Pancreas (tissue), 10 donors: ENCODE measurements around the gene AZIN2. TPM values are rescaled to one million over a fixed set of nuclear protein-coding genes. Genes with fewer than 3 reads are reported as not detected.
A peak's percentile ranks its signal among the peaks of the same experiment; 100 is the strongest.

Source experiments
- ATAC-seq, 4 donors: fragments of 200-7000 bp; cut with Tn5 transposase; one replicate each; pipeline versions ENCODE4 v1.8.0 to v1.9.1; 2020; ENCODE audit warnings: mild to moderate bottlenecking in 4 of 4, moderate library complexity in 4 of 4
- DNase-seq, 6 donors: peaks; one replicate each; pipeline ENCODE4 v3.0.0-alpha.2; 2020
- FAIRE-seq: peaks from 2 replicates; lab custom pipeline; 2012; peaks lifted over from hg19 to GRCh38; lab: Jason Lieb, UNC
- H3K27ac ChIP-seq, 4 donors: fragments of 200-600 bp; sonication (generic); 1 replicate in 3 of 4; 2 replicates in 1 of 4; pipeline versions ENCODE4 v1.5.0 to v1.8.0; 2020
- H3K27me3 ChIP-seq, 4 donors: fragments of 200-600 bp; one replicate each; pipeline ENCODE4 v1.8.0; 2021
- H3K36me3 ChIP-seq, 3 donors: fragments of 200-600 bp; sonication (generic) in 1 of 3; one replicate each; pipeline versions ENCODE4 v1.5.0 to v1.8.0; 2020 to 2021
- H3K4me1 ChIP-seq, 3 donors: fragments of 200-600 bp; one replicate each; pipeline ENCODE4 v1.8.0; 2021
- H3K4me3 ChIP-seq, 4 donors: fragments of 200-600 bp; sonication (generic) in 2 of 4; one replicate each; pipeline versions ENCODE4 v1.5.0 to v1.8.0; 2020 to 2021
- H3K9me3 ChIP-seq, 4 donors: fragments of 200-600 bp; one replicate each; pipeline ENCODE4 v1.8.0; 2021
- CTCF ChIP-seq, 4 donors: fragments of 200-600 bp; sonication (generic) in 3 of 4; IDR thresholded peaks; one replicate each; pipeline versions ENCODE4 v1.5.0 to v1.8.0; 2021; ENCODE audit warnings: antibody characterized with exemption in 4 of 4
- WGBS, 2 donors: extraction: QIAGEN DNeasy Blood & Tissue Kit; methylation state at CpG; one replicate each; pipeline ENCODE4 v1.1.7; 2013; 5-methylcytosine and 5-hydroxymethylcytosine counted together
- intact Hi-C, 3 donors: fragments of 100-400 bp; cut with DNase I; formaldehyde crosslinking; loops; one replicate each; pipeline versions ENCODE4 v1.11.1 to v1.14.2; 2022
- polyA plus RNA-seq, 2 donors: library from polyadenylated mRNA; stranded (reverse); fragments of 200-250 nt; gene quantifications; one replicate each; pipeline ENCODE4 v1.2.3, GENCODE V29; 2013
- total RNA-seq, 6 donors: library from RNA; stranded (reverse); fragmentation: NEBNext Ultra II Directional in 4 of 6; extraction: Animal tissue kit (Norgen Biotek cat#: 25700) in 4 of 6; gene quantifications; one replicate each; pipeline versions ENCODE4 v1.2.1 to v1.2.4, GENCODE V29; 2021 to 2023
- donor health status: healthy with polysubstance abuse.
- donor health status: DM: no; HTN: no; CAD: no; lungs with moderate emphysema.
- donor health status: DM: no; HTN: no; CAD: no.
- donor health status: control.
- donor health status: control.
- donor health status: Bipolar disorder and iron deficiency.
- donor health status: DM: yes; HTN: yes; CAD: no.
- donor health status: DM: no; HTN: no; CAD: no.
- donor health status: DM: no; HTN: no; CAD: no.
- donor health status: DM: yes; HTN: yes; CAD: no.

The AZIN2 gene
- total and polyA plus RNA-seq, 8 donors, result 1.2 to 5.0 (median 2.4) TPM

- no peak for ATAC-seq
- no peak for FAIRE-seq
- Histone ChIP-seq H3K9me3 (no peaks in the 10 kb centered on the region), H3K4me3 (no peak overlapping the region), H3K27me3 (no peaks in the 10 kb centered on the region), H3K36me3 (no peaks in the 10 kb centered on the region), H3K4me1 (no peaks in the 10 kb centered on the region), H3K27ac (no peak overlapping the region)
- TF ChIP-seq CTCF (IDR thresholded peaks at IDR 0.05), result no peak
- WGBS, 2 donors, result 98 to 100% methylated on average over 2 of the region's 2 CpGs
- intact Hi-C loops, result no loop called here
- DNase-seq, result no peak
Measured at GRCh38 chr1:33153650-33154049, 72.7 kb downstream of the AZIN2 start.

GRCh38 chr1:33155877-33156538, 75.1 kb downstream of the AZIN2 start:
- H3K4me1 ChIP-seq, result no peaks in the 10 kb centered on the region
- H3K27ac ChIP-seq, result no peak overlapping the region
- peak in 1 of 4 donors; percentile 14 for ATAC-seq
- no peak for FAIRE-seq
- intact Hi-C loops, result no loop called here
- DNase-seq, result no peak
- 68 to 74% methylated on average over 4 of the region's 4 CpGs for WGBS, 2 donors
- H3K27me3 ChIP-seq, result no peaks in the 10 kb centered on the region
- H3K4me3 ChIP-seq, result no peak overlapping the region
- no peaks in the 10 kb centered on the region for H3K36me3 ChIP-seq
- no peaks in the 10 kb centered on the region for H3K9me3 ChIP-seq
- no peak for TF ChIP-seq CTCF (IDR thresholded peaks at IDR 0.05)

GRCh38 chr1:33157131-33157530, 76.2 kb downstream of the AZIN2 start:
- Histone ChIP-seq H3K27me3 (no peaks in the 10 kb centered on the region), H3K36me3 (no peaks in the 10 kb centered on the region), H3K27ac (no peak overlapping the region), H3K9me3 (no peaks in the 10 kb centered on the region), H3K4me1 (no peaks in the 10 kb centered on the region), H3K4me3 (no peak overlapping the region)
- DNase-seq, result no peak
- WGBS, 2 donors, result 88 to 91% methylated on average over 4 of the region's 4 CpGs
- no peak for ATAC-seq
- FAIRE-seq, result no peak
- TF ChIP-seq CTCF (IDR thresholded peaks at IDR 0.05), result no peak
- intact Hi-C loops, result no loop called here

DNA sequence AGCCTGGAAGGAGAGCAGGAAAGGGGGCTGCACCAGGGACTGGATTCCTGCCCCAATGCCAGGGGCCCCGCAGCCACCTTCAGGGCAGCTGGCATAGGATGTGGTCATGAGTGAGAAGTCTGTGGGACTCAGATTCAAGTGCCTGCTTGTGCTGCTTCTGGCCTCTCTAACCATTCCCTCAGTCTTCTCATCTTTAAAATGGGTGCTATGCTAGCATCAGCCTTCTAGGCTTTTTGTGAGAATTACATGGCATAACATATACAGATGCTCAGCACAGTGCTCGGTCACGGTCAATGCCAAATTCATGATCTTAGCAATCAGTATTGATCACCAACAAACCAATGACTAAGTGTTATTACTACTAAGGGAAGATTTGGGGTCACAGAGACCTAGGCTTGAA, 77.4 kb downstream of the AZIN2 start:
- no peaks in the 10 kb centered on the region for H3K36me3 ChIP-seq
- 99 to 100% methylated on average over 3 of the region's 3 CpGs for WGBS, 2 donors
- H3K27me3 ChIP-seq, result no peaks in the 10 kb centered on the region
- FAIRE-seq, result no peak
- no peak for DNase-seq
- intact Hi-C loops, result no loop called here
- no peak overlapping the region for H3K4me3 ChIP-seq
- no peak overlapping the region for H3K27ac ChIP-seq
- no peak for ATAC-seq
- H3K4me1 ChIP-seq, result no peaks in the 10 kb centered on the region
- no peak for TF ChIP-seq CTCF (IDR thresholded peaks at IDR 0.05)
- no peaks in the 10 kb centered on the region for H3K9me3 ChIP-seq

GRCh38 chr1:33159577-33159976, 78.6 kb downstream of the AZIN2 start:
- intact Hi-C loops, result no loop called here
- DNase-seq (no peak), FAIRE-seq (no peak), ATAC-seq (no peak)
- no peak for TF ChIP-seq CTCF (IDR thresholded peaks at IDR 0.05)
- Histone ChIP-seq H3K9me3 (no peaks in the 10 kb centered on the region), H3K27me3 (no peaks in the 10 kb centered on the region), H3K4me3 (no peak overlapping the region), H3K36me3 (no peaks in the 10 kb centered on the region), H3K27ac (no peak overlapping the region), H3K4me1 (no peaks in the 10 kb centered on the region)
- 95 to 97% methylated on average over 25 to 26 of the region's 26 CpGs for WGBS, 2 donors
